Right atrium auricular region (tissue), 2 donors: ENCODE results near the gene ADPRHL1. TPM values are rescaled to one million over a fixed set of nuclear protein-coding genes. Genes with fewer than 3 reads are reported as not detected.

Experiments
- DNase-seq: peaks from one replicate; pipeline ENCODE4 v3.0.0-alpha.2; 2019; ENCODE audit warnings: low spot score
- H3K27ac ChIP-seq, 2 donors: fragments of 200-600 bp; sonication (generic); 1 replicate in 1 of 2; 2 replicates in 1 of 2; pipeline ENCODE4 v1.5.1; 2016 to 2019
- H3K27me3 ChIP-seq, 2 donors: fragments of 200-600 bp; sonication (generic); one replicate each; pipeline versions ENCODE4 v1.5.1 to v1.6.0; 2017 to 2019
- H3K36me3 ChIP-seq: fragments of 200-600 bp; sonication (generic); one replicate; pipeline ENCODE4 v1.5.1; 2016
- H3K4me1 ChIP-seq, 2 donors: fragments of 200-600 bp; sonication (generic); one replicate each; pipeline versions ENCODE4 v1.5.1 to v1.6.0; 2017 to 2019
- H3K4me3 ChIP-seq, 2 donors: fragments of 200-600 bp; sonication (generic); 1 replicate in 1 of 2; 2 replicates in 1 of 2; pipeline ENCODE4 v1.5.1; 2017 to 2019; ENCODE audit warnings: mild to moderate bottlenecking in 1 of 2, moderate library complexity in 1 of 2
- H3K9me3 ChIP-seq, 2 donors: fragments of 200-600 bp; sonication (generic); one replicate each; pipeline ENCODE4 v1.5.1; 2019
- total RNA-seq, 2 donors: library from RNA; depleted of rRNA; stranded (reverse); fragments of >200 nt; gene quantifications; one replicate each; pipeline ENCODE4 v1.1.0, GENCODE V29; 2016
- TF ChIP-seq, protein P1 (sequence below), 2 donors: fragments of 200-600 bp; sonication (generic); IDR thresholded peaks; one replicate each; pipeline ENCODE4 v1.5.1; 2019; ENCODE audit warnings: antibody characterized with exemption in 2 of 2

Gene ADPRHL1
- total RNA-seq, 2 donors from 2014 or later = 222 to 329 TPM

- DNase-seq = no peak
- H3K27ac ChIP-seq = peak overlapping the region; percentile 83 to 94
- no peaks in the 10 kb centered on the region for H3K36me3 ChIP-seq
- H3K4me1 ChIP-seq = peaks cover 0 to 41% of the 10 kb centered on the region in 2 donors
- TF ChIP-seq, protein P1, sequence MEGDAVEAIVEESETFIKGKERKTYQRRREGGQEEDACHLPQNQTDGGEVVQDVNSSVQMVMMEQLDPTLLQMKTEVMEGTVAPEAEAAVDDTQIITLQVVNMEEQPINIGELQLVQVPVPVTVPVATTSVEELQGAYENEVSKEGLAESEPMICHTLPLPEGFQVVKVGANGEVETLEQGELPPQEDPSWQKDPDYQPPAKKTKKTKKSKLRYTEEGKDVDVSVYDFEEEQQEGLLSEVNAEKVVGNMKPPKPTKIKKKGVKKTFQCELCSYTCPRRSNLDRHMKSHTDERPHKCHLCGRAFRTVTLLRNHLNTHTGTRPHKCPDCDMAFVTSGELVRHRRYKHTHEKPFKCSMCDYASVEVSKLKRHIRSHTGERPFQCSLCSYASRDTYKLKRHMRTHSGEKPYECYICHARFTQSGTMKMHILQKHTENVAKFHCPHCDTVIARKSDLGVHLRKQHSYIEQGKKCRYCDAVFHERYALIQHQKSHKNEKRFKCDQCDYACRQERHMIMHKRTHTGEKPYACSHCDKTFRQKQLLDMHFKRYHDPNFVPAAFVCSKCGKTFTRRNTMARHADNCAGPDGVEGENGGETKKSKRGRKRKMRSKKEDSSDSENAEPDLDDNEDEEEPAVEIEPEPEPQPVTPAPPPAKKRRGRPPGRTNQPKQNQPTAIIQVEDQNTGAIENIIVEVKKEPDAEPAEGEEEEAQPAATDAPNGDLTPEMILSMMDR (IDR thresholded peaks at IDR 0.05) = no peak
- H3K4me3 ChIP-seq = no peak overlapping the region
- no peaks in the 10 kb centered on the region for H3K27me3 ChIP-seq
- no peaks in the 10 kb centered on the region for H3K9me3 ChIP-seq
Observed at GRCh38 chr13:113413898-113414282, 39.4 kb downstream of the ADPRHL1 start.

GRCh38 chr13:113413178-113413897 is 40.0 kb downstream of the ADPRHL1 start:
- Histone ChIP-seq H3K27ac (peak overlapping the region; percentile 83 to 94), H3K4me1 (peaks cover 0 to 42% of the 10 kb centered on the region in 2 donors), H3K36me3 (no peaks in the 10 kb centered on the region), H3K9me3 (no peaks in the 10 kb centered on the region), H3K4me3 (no peak overlapping the region), H3K27me3 (no peaks in the 10 kb centered on the region)
- TF ChIP-seq, protein P1 (IDR thresholded peaks at IDR 0.05) = no peak
- DNase-seq = no peak

GRCh38 chr13:113412440-113412839 is 40.8 kb downstream of the ADPRHL1 start:
- Histone ChIP-seq H3K27ac (peak overlapping the region; percentile 94 to 97), H3K4me1 (peaks cover 0 to 49% of the 10 kb centered on the region in 2 donors), H3K9me3 (no peaks in the 10 kb centered on the region), H3K36me3 (no peaks in the 10 kb centered on the region), H3K4me3 (no peak overlapping the region), H3K27me3 (no peaks in the 10 kb centered on the region)
- no peak for DNase-seq
- TF ChIP-seq, protein P1 (IDR thresholded peaks at IDR 0.05) = no peak

DNA sequence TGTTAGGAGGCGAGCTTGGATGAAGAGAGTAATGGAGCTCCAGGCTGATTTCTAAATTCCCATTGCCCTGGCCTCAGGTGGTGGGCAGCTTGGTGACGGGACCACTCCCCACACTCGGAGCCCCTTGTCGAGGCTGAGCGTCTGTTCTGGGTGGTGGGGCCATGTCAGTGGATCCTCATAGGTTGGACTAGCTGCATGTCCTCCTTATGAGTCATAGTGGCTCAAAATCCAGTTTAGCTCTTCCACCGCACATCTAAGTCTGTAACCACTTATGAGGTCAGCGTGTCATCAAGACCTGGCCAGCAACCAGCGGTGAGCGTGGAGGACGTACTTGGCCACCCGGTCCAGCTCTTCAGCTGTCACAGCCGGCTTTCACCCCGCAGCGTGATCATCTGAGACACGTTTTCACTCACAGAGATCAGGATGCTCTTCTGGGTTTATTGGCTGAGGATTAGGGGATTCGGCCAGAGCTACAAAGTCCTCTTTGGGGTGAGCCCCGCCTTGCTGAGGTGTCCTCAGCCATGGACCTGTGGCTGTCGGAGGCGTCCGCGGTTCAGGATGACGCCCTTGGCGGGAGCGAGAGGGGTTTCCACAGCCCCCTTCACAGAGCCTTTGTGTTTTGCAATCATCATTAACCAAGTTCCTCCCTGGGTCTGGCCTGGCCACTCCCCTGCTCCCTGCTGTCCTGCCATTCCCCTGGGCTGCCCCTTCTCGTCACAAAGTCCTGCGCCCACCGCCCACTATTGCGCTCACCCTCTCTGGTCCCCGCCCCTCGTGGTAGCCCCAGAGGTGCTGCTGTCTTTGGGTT is 41.9 kb downstream of the ADPRHL1 start:
- no peaks in the 10 kb centered on the region for H3K27me3 ChIP-seq
- no peaks in the 10 kb centered on the region for H3K36me3 ChIP-seq
- TF ChIP-seq, protein P1 (IDR thresholded peaks at IDR 0.05) = no peak
- H3K4me1 ChIP-seq = peaks cover 0 to 58% of the 10 kb centered on the region in 2 donors
- H3K27ac ChIP-seq = peak overlapping the region; percentile 94 to 97
- peak; percentile 77 for DNase-seq
- H3K4me3 ChIP-seq = no peak overlapping the region
- H3K9me3 ChIP-seq = no peaks in the 10 kb centered on the region

- TF ChIP-seq, protein P1 (IDR thresholded peaks at IDR 0.05) = no peak
- H3K36me3 ChIP-seq = no peaks in the 10 kb centered on the region
- no peaks in the 10 kb centered on the region for H3K27me3 ChIP-seq
- no peak overlapping the region for H3K4me3 ChIP-seq
- H3K27ac ChIP-seq = peak overlapping the region; percentile 94 to 97
- no peaks in the 10 kb centered on the region for H3K9me3 ChIP-seq
- DNase-seq = no peak
- H3K4me1 ChIP-seq = peaks cover 0 to 64% of the 10 kb centered on the region in 2 donors
Observed at GRCh38 chr13:113410472-113411201, 42.7 kb downstream of the ADPRHL1 start.
